ENCODE results near the gene MBD1.
A peak's percentile ranks its signal among the peaks of the same experiment; 100 is the strongest.

The MBD1 gene

DNA sequence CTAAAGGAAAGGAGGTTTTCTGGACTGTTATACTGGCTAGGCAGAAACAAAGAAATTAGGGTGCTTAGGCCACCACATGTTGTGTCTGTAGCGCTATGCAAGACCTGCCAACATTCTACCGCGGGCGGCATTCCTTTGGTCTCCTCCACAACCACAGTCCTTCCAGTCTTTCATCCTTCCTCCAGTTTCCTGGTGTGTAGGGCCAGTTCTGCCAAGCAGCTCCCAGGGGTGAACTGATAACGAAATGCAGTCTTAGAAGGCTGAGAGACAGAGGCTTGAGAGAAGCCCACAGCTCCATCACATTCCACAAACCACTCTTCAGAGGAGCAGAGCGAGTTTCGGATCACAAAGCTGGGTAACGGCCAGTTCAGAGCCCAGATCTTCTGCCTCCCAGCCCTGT lies 25.6 kb upstream of the MBD1 start:
- TF ChIP-seq, protein P1, sequence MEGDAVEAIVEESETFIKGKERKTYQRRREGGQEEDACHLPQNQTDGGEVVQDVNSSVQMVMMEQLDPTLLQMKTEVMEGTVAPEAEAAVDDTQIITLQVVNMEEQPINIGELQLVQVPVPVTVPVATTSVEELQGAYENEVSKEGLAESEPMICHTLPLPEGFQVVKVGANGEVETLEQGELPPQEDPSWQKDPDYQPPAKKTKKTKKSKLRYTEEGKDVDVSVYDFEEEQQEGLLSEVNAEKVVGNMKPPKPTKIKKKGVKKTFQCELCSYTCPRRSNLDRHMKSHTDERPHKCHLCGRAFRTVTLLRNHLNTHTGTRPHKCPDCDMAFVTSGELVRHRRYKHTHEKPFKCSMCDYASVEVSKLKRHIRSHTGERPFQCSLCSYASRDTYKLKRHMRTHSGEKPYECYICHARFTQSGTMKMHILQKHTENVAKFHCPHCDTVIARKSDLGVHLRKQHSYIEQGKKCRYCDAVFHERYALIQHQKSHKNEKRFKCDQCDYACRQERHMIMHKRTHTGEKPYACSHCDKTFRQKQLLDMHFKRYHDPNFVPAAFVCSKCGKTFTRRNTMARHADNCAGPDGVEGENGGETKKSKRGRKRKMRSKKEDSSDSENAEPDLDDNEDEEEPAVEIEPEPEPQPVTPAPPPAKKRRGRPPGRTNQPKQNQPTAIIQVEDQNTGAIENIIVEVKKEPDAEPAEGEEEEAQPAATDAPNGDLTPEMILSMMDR (conservative IDR thresholded peaks at IDR 0.05; ENCODE audit: low read depth, low read length) = no peak
- no peak overlapping the region for H3K4me3 ChIP-seq (ENCODE audit: low read length)
- DNase-seq (ENCODE audit: low read depth) = no peak

DNA sequence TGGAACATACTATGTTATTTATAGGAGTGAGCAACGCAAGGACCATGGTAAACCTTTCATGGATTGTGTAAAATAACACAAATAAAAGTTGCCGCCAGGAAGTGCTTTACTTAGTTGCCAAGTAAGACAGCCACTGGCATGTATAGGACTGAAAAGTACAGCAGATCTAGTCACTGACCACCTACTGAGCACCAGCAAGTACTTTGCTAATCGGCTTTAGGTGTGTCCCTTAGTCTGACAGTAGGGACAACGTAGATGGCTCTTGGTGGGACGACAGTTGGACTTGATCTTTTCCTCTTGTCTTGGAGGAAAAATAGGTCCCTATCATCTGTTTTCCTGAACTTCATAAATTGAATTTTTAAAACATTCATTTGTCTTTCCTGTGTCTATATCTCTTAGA lies 19.8 kb upstream of the MBD1 start:
- H3K4me3 ChIP-seq (ENCODE audit: low read length) = no peak overlapping the region
- no peak for DNase-seq (ENCODE audit: low read depth)
- TF ChIP-seq, protein P1 (conservative IDR thresholded peaks at IDR 0.05; ENCODE audit: low read depth, low read length) = no peak

DNA sequence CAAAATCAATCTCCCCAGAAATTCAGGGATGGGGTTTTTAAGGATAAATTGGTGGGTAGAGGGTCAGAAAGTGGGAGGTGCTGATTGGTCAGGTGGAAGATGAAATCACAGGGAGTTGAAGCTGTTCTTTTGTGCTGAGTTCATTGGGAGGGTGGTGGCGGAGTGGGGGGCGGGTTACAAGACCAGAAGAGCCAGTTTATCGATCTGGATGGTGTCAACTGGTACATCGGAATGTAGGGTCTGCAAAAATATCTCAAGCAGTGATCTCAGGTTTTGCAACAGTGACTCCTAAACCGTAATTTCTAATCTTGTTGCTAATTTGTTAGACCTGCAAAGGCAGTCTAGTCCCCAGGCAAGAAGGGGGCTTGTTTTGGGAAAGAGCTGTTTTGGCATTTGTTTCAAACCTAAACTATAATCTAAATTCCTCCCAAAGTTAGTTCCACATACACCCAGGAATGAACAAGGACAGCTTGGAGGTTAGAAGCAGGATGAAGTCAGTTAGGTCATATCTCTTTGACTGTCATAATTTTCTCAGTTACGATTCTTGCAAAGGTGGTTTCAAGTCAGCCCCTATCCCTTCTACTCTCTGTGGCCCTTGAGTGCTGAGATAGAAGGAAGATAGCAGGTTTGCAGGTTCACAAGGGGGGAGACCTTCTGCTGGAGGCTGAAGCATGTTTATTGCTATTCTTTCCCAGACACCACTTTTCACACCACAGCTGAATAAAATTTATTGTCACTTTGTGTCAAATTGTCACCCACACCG lies 18.5 kb upstream of the MBD1 start:
- TF ChIP-seq, protein P1 (conservative IDR thresholded peaks at IDR 0.05; ENCODE audit: low read depth, low read length) = no peak
- no peak overlapping the region for H3K4me3 ChIP-seq (ENCODE audit: low read length)
- no peak for DNase-seq (ENCODE audit: low read depth)

DNA sequence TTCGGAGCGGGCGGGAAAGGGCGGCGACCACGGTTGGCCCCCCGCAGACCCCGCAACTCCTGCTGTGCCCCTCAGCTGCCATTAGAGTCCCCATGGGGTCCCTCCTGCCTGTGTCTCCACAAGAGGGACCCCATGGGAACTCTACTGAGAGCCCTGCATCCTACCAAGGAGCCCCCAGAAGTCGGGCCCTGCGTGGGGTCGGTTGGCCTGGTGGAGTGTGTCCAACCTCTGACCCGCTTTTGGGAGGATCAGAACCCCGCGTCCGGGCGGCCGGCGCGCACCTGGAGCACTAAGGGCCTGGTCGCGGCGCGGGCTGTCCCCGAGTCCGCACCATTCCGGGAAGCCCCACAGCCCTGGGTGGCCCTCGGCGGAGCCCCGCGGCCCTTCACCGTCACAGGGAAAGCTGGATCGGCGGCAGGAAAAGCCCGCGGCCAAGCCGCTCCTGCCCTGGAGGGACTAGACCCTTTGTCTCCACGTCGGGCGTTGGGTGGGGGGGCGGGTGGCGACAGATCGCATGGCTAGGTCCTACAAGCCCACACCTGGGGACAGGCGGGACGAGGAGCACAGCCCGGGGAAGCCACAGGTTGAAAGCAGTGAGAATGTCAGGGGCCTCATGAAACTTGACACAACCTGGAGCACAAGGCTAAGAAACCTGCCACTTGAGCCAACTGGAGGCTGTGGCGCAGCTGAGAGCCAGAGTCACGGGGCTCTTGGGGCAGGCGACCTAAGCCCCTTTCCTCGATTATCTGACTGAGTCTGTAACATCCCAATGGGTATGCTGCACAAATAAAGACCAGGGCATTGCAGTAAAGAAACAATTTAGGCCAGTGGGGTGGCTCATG lies 17.3 kb upstream of the MBD1 start:
- DNase-seq (ENCODE audit: low read depth) = no peak
- H3K4me3 ChIP-seq (ENCODE audit: low read length) = peak overlapping the region; percentile 46
- TF ChIP-seq, protein P1 (conservative IDR thresholded peaks at IDR 0.05; ENCODE audit: low read depth, low read length) = no peak

DNA sequence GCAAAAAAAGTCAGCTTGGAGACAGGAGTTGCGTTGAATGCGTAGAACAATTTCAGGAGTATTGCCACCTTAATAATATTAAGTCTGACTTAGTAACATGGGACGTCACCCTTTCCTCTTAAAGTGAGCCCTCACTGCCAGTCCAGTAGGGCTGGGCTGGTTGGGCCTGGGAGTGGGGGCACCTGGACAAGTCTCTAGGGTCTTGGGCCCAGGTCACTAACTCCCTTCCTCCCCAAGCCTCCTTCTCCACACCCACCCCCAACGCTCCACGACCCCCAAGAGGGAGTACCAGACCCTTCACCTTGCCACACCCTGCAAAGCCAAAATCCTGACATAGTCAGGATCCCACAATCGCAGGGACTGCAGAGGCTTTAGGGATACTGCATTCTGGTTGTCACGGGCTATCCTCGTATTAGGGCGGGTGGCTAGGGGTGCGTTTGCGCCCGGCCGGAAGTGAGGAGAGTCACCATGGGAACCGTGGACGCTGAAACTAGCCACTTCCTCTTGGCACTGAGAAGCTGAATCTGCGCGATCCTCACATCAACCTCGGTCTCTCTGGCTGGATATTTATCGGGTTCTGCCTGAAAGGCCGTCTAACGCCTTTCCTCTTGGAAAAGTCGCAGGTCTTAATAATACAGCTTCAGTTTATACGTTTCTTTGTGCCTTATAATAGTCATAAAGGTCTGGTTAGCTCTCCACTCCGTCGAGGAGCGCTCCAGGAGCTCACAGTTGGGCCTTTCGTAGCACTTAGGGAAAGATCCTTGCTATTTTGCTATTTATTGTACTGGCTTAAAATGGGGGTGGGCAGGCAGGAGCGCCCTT lies 16.5 kb upstream of the MBD1 start:
- peak overlapping the region; percentile 46 for H3K4me3 ChIP-seq (ENCODE audit: low read length)
- TF ChIP-seq, protein P1 (conservative IDR thresholded peaks at IDR 0.05; ENCODE audit: low read depth, low read length) = no peak
- DNase-seq (ENCODE audit: low read depth) = no peak

DNA sequence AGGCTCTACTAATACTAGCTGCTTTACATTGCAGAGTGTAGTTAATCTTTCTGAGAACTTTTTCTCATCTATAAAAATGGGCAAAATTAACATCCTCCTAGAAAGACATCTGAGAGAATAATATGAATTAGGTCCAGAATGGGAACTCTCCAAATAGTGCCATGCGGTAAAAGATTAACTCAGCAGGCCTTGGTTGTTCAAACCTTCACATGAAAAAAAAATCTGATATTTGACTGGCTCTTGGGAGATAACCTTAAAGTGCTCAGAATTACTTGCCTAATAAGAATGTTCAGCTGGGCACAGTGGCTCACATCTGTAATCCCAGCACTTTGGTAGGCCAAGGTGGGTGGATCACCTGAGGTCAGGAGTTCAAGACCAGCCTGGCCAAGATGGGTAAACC lies 11.7 kb upstream of the MBD1 start:
- DNase-seq (ENCODE audit: low read depth) = no peak
- no peak overlapping the region for H3K4me3 ChIP-seq (ENCODE audit: low read length)
- TF ChIP-seq, protein P1 (conservative IDR thresholded peaks at IDR 0.05; ENCODE audit: low read depth, low read length) = no peak
